ENCODE measurements around the gene MYOF.
A peak's percentile ranks its signal among the peaks of the same experiment; 100 is the strongest.
"Not testable (repeated sequence)": the region's sequence is repeated elsewhere in the genome, so short reads cannot be mapped to it uniquely, and the experiment has no call there.

The MYOF gene

DNA sequence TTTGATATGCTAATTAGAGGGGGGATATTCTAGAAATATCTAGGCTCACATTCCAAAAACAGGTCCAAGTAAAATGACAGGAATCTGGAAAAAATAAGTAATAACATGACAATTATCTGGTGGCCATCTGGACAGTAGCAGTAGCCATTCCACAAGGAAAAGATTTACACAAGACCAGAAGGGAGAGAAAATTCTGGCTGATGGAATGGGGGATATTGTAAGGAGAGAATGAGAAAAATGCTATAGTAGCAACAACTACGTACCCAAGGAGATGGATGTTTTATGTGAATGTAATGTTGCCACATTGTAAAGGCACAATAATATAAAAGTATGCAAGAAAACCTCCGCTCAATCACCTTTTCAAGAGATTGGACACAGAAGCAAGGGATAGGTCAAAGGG, 5.4 kb downstream of the MYOF start:
- no peak for DNase-seq (ENCODE audit: low spot score)

DNA sequence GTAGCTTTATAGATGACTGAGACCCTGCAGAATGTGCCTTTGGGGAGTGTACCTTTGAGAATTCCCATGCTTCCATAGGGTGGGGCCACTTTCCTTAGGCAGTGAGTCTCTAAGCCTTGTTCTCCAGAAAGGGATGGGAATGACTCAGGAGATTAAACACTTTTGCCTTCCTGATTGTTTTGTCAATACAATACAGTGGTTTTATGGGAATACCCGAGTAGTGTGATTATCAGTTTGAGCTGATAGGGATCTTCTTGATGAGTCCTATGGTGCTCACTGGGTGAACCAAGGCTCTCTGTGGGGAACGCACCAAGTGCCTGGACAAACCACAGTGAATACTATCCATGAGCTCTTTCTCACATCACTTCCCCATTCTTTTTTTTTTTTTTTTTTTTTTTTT, 6.3 kb downstream of the MYOF start:
- DNase-seq (ENCODE audit: low spot score) = peak; percentile 43

DNA sequence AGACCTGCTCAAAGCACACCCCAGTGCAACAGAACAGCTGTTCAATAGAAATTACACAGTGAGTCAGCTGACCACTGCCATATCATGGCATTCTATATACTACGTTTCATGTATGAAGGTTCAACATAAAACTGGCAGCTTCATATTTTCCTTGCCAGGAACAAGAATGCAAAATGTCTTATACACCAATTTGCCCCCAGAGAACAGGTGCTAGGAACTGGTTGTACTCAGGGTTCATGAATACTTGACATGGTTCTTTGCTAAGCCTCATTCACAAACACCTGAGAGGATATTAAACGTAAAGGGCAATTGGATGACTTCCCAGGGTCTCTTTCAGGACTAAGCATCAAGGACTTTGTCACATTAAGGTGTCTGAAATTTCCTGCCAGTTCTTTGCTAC, 6.9 kb downstream of the MYOF start:
- DNase-seq (ENCODE audit: low spot score) = no peak

DNA sequence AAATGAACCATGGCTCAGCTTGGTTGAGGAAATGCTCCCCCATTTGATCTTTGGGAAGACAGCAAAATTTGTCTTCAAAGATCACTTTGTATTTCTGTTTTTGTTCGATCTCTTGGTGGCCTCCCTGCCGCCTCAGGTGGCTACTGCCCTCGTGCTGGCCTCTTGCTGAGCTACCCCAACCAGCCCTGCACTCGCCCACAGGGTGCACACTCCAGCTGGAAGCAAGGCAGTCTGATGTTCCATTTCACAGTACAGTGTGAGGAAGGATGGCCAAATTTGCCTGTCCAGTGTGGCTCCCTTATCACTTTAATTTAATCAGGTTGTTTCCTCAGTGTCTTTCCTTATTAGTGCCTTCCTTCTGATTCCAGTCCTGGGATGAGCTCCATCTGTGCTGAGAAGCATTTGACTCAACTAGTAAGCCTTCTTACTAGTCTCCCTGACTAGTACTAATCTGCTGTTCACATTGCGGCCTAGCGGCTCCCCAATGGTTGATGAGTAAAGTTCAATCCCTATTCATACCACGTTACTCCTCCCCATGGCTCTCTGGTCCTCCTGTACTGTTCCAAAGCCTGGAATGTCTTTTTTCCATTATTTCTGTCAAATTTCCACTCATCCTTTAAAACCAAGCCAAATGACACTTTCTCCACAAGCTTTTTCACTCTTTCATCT, 8.2 kb downstream of the MYOF start:
- DNase-seq (ENCODE audit: low spot score) = no peak

DNA sequence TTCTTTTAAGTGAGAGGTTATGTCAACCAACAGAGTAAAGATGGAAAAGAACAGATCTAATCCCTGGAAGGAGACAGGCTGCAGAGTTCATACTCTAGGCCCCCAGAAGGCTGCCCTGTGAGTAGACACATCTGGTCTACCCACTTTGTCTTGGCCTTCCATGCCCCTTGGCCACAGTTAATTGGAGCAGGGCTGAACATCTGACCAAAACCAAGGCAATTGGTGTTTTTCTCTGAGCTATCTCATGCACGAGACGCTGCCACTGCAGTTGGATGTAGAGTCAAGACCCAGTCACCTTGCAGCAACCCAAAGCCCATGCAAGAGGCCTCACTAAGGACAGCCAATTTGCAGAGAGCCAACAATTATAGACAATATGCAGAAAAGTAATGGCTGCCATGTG, 9.0 kb downstream of the MYOF start:
- no peak for DNase-seq (ENCODE audit: low spot score)

DNA sequence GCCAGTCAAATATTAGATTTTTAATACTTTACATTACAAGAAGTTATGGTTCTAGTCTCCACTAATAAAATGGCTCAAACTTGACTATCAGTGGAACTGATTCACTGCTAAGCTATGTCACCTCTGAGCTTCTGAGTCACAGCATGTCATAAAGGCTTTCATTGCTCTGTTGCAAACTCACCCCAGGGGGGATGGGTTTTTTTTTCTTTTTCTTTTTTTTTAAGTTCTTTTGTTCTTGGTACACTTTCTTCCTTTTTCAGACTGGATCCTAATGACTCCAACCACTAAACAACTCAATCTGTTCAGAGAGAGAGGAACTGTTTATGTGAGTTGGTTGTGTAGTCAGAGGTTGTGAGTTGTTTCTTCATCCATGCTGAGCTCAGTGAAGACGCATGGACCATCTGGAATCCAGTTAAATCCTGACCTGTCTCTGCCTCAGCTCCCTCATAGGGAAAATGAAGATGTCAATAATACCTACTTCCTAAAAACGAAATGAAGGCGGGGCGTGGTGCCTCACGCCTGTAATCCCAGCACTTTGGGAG, 11.0 kb downstream of the MYOF start:
- DNase-seq (ENCODE audit: low spot score) = peak; percentile 96

DNA sequence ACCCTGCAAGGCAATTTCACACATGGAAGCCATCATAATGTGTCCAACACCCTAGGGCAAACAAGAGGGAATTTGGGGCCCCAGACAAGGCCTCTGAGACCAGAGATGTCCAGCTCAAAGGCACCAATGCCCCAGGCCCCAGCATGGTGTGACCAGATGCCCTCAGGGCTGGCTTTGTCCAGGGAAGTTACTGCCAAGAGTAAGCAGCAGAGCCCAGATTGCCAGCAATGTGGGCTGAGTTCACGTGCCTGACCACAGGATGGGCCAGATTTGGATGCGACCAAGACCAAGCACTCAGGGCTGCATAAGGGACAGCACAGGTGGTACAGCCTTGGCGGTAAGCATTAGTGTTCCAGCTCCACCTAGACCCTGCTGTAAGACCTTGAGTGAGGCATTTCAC, 12.7 kb downstream of the MYOF start:
- DNase-seq (ENCODE audit: low spot score) = no peak

DNA sequence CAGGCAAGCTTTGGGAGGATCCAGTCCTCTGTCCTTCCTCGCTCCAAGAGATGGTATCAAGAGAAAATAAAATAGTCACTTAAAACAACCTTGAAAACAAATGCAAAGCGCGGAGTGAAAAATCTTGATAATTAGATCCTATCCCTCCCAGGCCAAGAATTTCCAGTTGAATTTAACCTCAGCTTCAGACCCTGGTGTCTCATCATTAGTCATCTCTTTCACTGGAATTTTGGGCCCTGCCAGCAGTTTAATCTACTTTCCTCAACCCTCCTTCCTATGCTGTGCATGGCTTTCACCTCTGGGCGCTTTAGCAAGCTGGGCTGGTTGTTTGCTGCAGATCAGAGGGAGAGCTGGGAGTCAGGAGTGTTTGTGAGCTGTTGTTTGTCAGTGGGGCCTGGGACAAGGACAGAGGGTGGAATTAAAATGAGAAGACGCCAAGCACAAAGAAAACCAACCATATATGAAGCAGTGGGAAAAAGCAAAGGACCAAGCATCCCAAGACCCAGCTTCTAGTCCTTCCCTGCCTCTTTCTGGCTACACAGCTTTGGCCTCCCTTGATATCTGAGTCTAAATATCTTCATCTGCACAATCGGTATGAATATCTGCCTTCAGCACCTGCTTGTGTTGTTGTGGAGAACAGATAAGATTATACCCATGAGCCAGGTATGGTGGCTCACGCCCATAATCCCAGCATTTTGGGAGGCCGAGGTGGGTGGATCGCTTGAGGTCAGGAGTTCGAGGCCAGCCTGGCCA, 13.5 kb downstream of the MYOF start:
- peak; percentile 89 for DNase-seq (ENCODE audit: low spot score)

DNA sequence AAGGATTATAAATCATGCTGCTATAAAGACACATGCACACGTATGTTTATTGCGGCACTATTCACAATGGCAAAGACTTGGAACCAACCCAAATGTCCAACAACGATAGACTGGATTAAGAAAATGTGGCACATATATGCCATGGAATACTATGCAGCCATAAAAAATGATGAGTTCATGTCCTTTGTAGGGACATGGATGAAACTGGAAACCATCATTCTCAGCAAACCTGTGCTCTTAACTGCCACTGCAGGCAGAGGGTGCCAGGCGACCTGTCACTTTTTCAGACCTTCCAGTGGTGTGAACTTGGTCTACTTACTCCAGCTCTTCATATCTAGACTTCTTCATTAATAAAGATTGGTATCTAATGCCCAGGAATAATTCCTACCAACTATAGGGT, 14.5 kb downstream of the MYOF start:
- DNase-seq (ENCODE audit: low spot score) = not testable (repeated sequence)

DNA sequence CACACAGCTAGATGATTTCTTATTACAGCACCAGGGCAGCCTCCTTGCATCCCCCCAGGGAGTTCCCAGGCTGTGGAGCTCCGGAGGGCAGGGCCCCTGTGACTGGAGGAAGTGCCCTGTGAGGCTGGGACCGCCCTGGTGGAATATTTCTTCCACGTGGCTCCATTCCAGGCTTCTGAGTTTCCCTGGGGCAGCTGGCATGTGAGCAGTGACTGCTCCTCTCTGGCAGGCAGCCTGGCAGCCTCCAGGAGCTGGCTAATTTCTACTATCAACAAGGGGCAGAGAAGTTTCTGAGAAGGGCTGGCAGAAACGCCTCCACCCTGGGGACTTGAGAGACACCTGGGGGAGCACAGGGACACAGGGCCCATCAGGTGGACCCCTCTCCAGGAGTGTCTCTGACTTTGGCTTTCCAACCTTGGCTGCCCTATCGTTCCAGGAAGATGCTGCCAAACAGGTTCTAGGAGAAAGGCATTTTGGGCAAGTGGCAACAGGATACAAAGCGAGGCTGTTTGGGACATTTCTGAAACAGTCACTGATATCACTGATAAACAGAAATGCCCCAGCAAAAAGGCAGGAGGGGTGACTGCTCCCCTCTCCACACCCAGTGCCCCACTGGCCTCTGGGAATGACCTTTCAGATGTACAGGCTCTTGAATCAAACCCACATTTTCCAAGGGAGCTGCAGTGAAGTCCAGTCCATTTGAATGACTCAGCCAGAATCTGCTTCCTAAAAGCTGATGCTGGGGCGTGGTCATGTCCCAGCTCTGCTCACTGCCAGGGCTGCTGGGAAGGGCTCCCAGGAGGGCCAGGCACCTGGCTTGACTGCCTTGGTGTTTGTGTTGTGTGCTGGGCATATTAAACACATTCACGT, 16.1 kb downstream of the MYOF start:
- peak; percentile 60 for DNase-seq (ENCODE audit: low spot score)

DNA sequence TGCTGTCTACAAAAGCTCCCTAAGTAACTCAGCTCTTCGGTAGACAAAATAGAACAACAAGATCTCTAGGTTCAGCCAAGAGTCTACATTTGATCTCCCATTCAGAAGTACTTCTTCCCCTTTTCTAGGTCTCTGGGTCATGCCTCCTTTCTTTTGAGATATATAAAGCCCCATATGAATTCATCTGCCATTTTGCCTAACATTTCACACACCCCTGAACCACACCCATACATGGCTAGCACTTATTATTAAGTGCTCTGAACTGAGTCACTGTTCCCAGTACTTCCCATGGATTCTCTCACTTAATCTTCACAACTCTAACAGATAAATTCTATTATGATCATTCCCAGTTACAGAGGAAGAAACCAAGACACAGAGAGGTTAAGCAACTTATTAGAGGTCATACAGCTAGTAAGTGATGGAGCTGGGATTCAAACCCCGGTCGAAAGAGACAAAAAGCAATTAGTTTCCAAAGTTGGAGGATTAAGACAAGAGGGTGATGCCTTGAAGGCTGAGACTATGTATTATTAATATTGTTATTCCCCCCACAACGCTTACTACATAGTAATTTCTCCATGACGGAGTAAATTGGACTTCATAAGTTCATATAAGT, 17.3 kb downstream of the MYOF start:
- no peak for DNase-seq (ENCODE audit: low spot score)

DNA sequence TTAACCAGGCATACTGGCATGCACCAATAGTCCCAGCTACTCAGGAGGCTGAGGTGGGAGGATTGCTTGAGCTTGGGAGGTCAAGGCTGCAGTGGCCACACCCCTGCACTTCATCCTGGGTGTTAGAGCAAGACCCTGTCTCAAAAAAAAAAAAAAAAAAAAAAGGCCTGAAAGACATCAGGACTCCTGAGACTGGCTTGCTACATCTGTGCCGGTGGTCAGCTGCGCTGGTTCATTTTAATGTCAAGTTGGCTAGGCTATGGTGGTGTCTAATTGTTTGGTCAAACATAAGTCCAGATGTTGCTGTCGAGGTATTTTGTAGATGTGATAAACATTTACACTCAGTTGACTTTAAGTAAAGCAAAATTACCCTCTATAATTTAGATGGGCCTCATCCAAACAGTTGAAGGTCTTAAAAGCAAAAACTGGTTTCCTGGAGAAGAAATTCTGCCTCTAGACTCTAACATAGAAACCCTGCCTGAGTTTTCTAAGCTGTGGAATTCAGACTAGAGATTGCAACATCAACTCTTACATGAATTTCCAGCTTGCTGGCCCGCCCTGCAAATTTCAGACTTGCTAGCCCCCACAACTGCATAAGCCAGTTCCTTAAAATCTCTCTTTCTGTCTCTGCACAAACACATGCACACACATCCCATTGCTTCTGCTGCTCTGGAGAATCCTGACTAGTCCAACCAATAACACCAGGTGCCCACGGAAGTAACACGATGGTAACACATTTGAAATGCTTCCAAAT, 18.2 kb downstream of the MYOF start:
- DNase-seq (ENCODE audit: low spot score) = no peak

DNA sequence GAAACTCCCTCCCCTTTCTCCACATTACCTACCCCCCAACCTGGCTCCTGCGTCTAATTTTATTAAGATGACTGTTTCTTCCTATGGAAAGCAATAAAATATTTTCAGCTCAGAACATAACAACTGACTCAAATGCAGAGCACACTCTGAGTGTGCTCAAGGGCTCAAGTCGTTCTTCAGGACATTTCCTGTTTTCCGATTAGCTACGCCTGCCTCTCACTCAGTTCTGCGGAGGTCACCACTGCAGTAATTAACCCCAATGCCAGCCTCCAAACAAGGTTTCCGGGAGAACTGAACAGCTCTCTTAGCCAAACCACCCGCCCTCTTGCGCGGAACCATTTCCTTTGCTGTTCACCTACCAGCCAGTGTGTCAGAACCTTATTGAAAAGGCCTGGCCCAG, 19.3 kb downstream of the MYOF start:
- DNase-seq (ENCODE audit: low spot score) = no peak

DNA sequence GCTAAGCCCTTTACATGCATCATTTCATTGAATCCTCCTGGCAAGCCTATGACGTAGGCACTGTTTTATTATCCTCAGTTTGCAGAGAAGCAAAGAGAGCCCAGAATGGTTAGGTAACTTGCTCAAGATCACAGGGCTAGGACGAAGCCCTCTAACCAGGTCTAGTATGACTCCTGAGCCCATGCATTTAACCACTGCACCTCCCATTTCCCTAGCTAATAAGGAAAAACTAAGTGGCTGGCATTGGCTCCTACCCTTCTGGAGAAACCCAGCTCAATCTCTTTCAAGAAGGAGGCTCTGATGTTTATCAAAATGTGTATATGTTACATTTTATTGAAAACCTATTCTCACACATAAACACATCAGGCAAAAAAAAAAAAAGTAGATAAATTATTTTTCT, 19.8 kb downstream of the MYOF start:
- no peak for DNase-seq (ENCODE audit: low spot score)

DNA sequence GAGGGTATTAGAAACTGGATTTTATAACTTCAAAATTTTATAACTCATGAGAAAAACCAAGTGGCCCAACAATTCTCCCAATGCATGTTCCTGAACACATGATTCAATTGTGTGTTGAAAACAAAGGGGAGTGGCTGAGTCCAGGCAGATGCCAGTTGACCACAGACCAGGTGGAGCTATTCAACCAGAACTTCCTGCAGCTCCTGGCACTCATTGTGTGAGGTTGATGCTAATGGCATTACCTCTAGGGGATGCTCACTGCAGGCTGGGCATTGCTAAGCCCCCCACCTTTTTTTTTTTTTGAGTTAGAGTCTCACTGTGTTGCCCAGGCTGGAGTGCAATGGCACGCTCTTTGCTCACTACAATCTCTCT, 20.3 kb downstream of the MYOF start:
- no peak for DNase-seq (ENCODE audit: low spot score)

DNA sequence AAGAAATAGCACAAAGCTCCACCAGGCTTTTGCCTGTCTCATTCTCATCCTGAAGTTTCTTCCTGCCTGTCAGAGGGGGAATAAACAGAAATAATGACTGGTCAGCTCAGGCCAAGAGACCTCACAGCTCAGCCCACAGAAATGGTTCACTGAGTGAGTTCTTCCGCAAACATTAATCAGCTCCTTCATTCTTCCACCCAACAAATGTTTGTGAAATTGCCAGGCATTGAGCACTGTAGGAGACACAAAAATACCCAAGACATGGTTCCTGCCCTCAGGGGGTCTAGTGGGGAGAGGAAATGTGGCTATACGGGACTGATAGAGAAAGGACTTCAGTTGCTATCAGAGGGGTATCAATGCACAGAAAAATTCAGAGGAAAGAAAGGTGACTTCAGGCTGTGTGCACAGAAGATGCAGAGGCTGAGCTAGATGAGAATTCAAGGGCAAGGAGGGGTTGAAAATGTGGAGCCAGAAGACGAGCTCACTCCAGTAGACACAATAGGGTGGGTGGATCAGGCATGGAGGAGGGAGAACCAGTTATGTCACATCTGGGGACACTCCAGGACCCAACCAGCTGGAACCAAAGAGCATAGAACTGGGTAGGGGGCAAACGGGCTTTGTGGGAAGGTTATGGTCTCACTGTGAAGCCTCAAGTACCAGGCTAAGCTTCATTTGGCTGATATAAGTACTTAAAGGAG, 20.9 kb downstream of the MYOF start:
- DNase-seq (ENCODE audit: low spot score) = no peak

DNA sequence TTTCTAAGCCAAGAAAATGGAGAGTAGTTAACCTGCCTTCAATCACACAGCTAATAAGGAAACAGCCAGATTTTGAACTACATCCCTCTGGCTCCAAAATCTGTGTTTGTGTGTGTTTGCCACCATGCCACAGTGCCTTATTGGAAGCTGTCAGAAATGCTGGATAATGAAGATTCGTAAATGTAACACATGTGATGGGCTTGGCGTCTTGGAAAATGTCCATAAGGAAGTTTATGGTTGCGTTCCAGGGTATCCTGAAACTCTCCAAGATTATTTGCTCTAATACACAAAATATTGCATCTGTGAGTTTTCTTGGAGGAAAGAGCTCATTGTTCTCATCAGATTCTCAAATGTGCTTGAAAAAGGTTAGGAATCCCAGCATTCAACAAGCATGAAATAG, 22.7 kb downstream of the MYOF start:
- DNase-seq (ENCODE audit: low spot score) = no peak

DNA sequence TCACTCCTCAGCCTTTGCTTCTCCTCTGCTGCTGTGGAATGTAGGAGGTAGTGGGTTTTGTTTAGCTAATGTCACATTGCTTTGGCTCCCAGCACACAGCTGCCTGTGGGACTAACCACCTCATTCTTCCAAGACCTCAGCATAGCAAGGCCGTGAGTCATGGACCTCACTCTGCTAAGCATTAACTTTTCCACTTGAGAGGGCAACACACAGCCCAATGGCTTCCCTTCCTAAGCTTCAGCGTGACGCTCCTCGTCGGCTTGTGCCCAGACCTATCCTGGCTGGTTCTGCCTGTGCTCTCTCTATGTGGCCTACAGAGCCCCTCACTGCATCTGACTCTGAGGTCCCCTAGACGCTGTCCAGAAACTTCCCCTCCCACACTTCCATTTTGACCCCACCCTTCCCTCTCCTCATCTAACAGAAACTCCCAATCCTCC, 23.3 kb downstream of the MYOF start:
- DNase-seq (ENCODE audit: low spot score) = peak; percentile 94

DNA sequence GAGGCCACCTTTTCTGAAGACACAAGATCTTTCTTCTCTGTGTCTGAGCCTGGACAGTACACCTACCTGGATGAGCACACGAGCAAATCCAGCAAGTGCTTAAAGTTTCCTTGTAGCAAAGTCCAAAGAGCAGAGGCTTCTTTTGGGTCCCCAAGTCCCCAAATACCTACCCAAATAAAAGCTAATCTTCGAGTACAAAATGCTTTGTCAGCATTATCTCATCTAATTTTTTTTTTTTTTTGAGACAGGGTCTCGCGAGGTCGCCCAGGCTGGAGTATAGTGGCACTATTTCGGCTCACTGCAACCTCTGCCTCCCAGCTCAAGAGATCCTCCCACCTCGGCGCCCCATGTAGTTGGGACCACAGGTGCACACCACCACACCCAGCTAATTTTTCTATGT, 24.6 kb downstream of the MYOF start:
- DNase-seq (ENCODE audit: low spot score) = no peak

DNA sequence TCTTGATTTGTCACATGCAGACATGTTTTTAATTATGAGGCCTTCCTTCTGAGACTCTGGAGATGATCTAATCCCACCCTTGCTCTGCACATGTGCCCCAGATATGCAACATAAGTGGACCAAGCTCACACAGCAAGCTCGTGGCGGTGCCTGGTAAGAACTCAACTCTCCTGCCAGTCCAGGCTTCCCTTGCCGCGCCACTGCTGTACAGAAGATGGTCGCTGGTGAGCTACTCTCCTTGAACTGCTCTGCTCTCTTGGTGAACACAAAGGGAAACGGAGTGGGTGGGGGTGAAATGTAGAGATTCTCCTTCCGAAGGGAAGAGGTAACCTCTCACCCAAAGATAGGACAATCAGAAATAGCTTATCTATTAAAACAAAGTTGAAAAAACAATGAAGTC, 25.7 kb downstream of the MYOF start:
- DNase-seq (ENCODE audit: low spot score) = no peak

DNA sequence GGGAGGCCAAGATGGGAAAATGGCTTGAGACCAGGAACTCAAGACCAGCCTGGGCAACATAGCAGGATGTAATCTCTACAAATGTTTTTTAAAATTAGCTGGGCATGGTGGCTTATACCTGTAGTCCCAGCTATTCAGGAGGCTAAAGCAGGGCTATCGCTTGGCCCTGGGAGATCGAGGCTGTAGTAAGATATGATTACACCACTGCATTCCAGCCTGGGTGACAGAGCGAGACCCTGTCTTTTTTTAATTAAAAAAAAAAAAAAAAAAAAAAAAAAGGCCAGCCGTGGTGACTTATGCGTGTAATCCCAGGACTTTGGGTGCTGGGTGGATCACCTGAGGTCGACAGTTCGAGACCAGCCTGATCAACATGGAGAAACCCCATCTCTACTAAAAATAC, 27.4 kb downstream of the MYOF start:
- no peak for DNase-seq (ENCODE audit: low spot score)
